Peyer's patch (tissue), 4 donors: ENCODE results near the gene HPX. TPM values are rescaled to one million over a fixed set of nuclear protein-coding genes. Genes with fewer than 3 reads are reported as not detected.
A peak's percentile ranks its signal among the peaks of the same experiment; 100 is the strongest.

ENCODE experiments used
- DNase-seq, 3 donors: peaks; one replicate each; pipeline ENCODE4 v3.0.0-alpha.2; 2017 to 2019
- H3K27ac ChIP-seq, 4 donors: fragments of 200-600 bp; sonication (generic); one replicate each; pipeline ENCODE4 v1.5.1; 2016 to 2019
- H3K27me3 ChIP-seq, 2 donors: fragments of 200-600 bp; sonication (generic); one replicate each; pipeline ENCODE4 v1.5.1; 2019
- H3K36me3 ChIP-seq, 3 donors: fragments of 200-600 bp; sonication (generic); one replicate each; pipeline ENCODE4 v1.5.1; 2016 to 2019
- H3K4me1 ChIP-seq, 4 donors: fragments of 200-600 bp; sonication (generic); one replicate each; pipeline ENCODE4 v1.5.1; 2016 to 2019
- H3K4me3 ChIP-seq, 4 donors: fragments of 200-600 bp; sonication (generic); 1 replicate in 3 of 4; 2 replicates in 1 of 4; pipeline ENCODE4 v1.5.1; 2016 to 2019; ENCODE audit warnings: mild to moderate bottlenecking in 1 of 4
- H3K9me3 ChIP-seq, 4 donors: fragments of 200-600 bp; sonication (generic); one replicate each; pipeline ENCODE4 v1.5.1; 2016 to 2019; ENCODE audit warnings: mild to moderate bottlenecking in 1 of 4
- POLR2A ChIP-seq, 2 donors: fragments of 450-650 bp; IDR thresholded peaks; one replicate each; pipeline ENCODE4 v1.5.1; 2017; ENCODE audit warnings: antibody characterized with exemption in 2 of 2, mild to moderate bottlenecking in 2 of 2, moderate library complexity in 2 of 2
- total RNA-seq, 4 donors: library from RNA; depleted of rRNA; stranded (reverse); fragments of >200 nt; gene quantifications; one replicate each; pipeline ENCODE4 v1.1.0, GENCODE V29; 2016
- TF ChIP-seq, protein P1 (sequence below), 6 experiments: fragments of 450-650 bp in 4 of 6; fragments of 200-600 bp in 2 of 6; sonication (generic) in 1 of 6; IDR thresholded peaks; one replicate each; pipeline ENCODE4 v1.5.1; 2017 to 2019; ENCODE audit warnings: antibody characterized with exemption in 6 of 6, mild to moderate bottlenecking in 3 of 6, moderate library complexity in 1 of 6

HPX gene
- total RNA-seq, 4 donors from 2014 or later: 2.2 to 10.1 (median 5.3) TPM; not detected in 1

GRCh38 chr11:6481012-6481923 lies 40.5 kb upstream of the HPX start, which contains the start of the genes ARFIP2 and TIMM10B:
TSS of gene ARFIP2 (minus strand) at chr11:6481331. CDS start at chr11:6480421, 910 bp downstream.
TSS of gene TIMM10B (plus strand) at chr11:6481501. CDS start at chr11:6481517, 16 bp downstream.
- TF ChIP-seq POLR2A (IDR thresholded peaks at IDR 0.05): peak; percentile 92 to 97
- TF ChIP-seq, protein P1, sequence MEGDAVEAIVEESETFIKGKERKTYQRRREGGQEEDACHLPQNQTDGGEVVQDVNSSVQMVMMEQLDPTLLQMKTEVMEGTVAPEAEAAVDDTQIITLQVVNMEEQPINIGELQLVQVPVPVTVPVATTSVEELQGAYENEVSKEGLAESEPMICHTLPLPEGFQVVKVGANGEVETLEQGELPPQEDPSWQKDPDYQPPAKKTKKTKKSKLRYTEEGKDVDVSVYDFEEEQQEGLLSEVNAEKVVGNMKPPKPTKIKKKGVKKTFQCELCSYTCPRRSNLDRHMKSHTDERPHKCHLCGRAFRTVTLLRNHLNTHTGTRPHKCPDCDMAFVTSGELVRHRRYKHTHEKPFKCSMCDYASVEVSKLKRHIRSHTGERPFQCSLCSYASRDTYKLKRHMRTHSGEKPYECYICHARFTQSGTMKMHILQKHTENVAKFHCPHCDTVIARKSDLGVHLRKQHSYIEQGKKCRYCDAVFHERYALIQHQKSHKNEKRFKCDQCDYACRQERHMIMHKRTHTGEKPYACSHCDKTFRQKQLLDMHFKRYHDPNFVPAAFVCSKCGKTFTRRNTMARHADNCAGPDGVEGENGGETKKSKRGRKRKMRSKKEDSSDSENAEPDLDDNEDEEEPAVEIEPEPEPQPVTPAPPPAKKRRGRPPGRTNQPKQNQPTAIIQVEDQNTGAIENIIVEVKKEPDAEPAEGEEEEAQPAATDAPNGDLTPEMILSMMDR (IDR thresholded peaks at IDR 0.05): no peak
- peaks cover 0 to 67% (median 0%) of the 10 kb centered on the region in 3 donors for H3K36me3 ChIP-seq
- H3K9me3 ChIP-seq: no peaks in the 10 kb centered on the region
- H3K4me1 ChIP-seq: peaks cover 10 to 50% (median 13%) of the 10 kb centered on the region in 4 donors
- H3K27me3 ChIP-seq: no peaks in the 10 kb centered on the region
- H3K4me3 ChIP-seq: peak within 1 kb of the TSS; percentile 48 to 97 (median 69)
- H3K27ac ChIP-seq: peak within 1 kb of the TSS; percentile 76 to 99 (median 90)
- DNase-seq: peak; percentile 98 to 100 (median 98)

GRCh38 chr11:6480299-6480914 lies 39.6 kb upstream of the HPX start:
- Histone ChIP-seq H3K36me3 (peaks cover 0 to 66% (median 0%) of the 10 kb centered on the region in 3 donors), H3K27ac (peak overlapping the region; percentile 76 to 99 (median 90)), H3K9me3 (no peaks in the 10 kb centered on the region), H3K4me3 (peak overlapping the region; percentile 48 to 97 (median 69)), H3K27me3 (no peaks in the 10 kb centered on the region), H3K4me1 (peaks cover 10 to 47% (median 13%) of the 10 kb centered on the region in 4 donors)
- TF ChIP-seq POLR2A (IDR thresholded peaks at IDR 0.05): no peak
- TF ChIP-seq, protein P1 (IDR thresholded peaks at IDR 0.05): no peak
- no peak for DNase-seq

- Histone ChIP-seq H3K27me3 (no peaks in the 10 kb centered on the region), H3K36me3 (peaks cover 0 to 33% (median 0%) of the 10 kb centered on the region in 3 donors), H3K9me3 (no peaks in the 10 kb centered on the region), H3K4me3 (no peak overlapping the region), H3K27ac (peak overlapping the region in 1 of 4 donors; percentile 69), H3K4me1 (peaks cover 0 to 44% (median 8%) of the 10 kb centered on the region in 4 donors)
- DNase-seq: no peak
- TF ChIP-seq, protein P1 (IDR thresholded peaks at IDR 0.05): no peak
- no peak for TF ChIP-seq POLR2A (IDR thresholded peaks at IDR 0.05)
Measured at GRCh38 chr11:6476571-6476970, 35.8 kb upstream of the HPX start.

DNA sequence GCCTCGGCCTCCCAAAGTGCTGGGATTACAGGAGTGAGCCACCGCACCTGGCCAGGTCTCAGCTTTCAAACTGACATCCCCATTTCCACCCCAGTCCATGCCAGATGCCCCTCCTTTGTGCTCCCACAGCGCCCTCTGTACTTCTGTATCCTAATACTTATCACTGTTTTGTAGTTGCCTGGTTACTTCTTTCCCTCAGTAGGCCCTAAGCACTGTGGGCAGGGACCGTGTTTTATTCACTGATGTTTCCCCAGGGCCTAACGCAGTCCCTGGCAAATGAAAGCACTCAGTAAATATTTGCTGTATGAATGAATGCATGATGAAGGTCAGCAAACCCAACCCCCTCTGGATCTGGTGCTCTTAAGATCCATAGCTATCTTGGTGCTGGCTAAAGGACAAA lies 35.1 kb upstream of the HPX start:
- TF ChIP-seq, protein P1 (IDR thresholded peaks at IDR 0.05): no peak
- no peak for TF ChIP-seq POLR2A (IDR thresholded peaks at IDR 0.05)
- Histone ChIP-seq H3K27me3 (no peaks in the 10 kb centered on the region), H3K36me3 (peaks cover 0 to 33% (median 0%) of the 10 kb centered on the region in 3 donors), H3K27ac (peak overlapping the region in 2 of 4 donors; percentile 69 to 98), H3K4me1 (peaks cover 0 to 44% (median 10%) of the 10 kb centered on the region in 4 donors), H3K9me3 (no peaks in the 10 kb centered on the region), H3K4me3 (no peak overlapping the region)
- DNase-seq: no peak

DNA sequence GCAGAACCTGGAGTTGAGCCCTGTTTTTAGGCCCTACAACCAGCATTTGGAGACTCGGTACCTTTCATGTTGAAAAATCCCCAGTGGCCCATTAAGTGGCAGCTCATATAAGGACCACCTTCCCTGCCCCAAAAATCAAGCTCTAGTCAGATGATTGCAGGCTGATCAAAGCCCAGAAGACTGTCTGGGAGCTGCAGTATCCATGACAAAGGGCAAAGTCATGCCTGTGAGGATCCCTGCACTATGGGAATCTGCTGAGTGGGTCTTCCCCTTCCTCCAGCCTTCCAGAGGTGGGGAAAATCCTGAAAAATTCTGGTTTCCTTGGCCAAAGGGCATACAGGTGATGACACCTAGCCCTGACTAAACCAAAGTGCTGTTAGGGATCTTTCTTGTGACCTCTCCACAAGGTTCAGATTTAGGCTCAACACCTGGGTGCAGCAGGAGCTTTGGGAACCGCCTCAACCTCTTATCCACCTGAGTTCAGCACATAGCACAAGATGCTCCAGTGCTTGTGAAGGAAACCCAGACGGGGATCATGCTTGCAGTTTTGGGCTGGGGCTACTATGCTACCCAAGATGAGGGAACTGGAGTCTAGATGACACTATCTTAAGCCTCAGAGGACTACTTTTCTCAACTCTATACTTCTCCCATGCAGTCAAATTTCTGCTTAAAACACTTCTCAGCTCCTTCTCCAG lies 34.2 kb upstream of the HPX start:
- Histone ChIP-seq H3K9me3 (no peaks in the 10 kb centered on the region), H3K27ac (peak overlapping the region; percentile 81 to 99 (median 94)), H3K4me1 (peaks cover 0 to 43% (median 8%) of the 10 kb centered on the region in 4 donors), H3K4me3 (peak overlapping the region in 1 of 4 donors; percentile 91), H3K36me3 (peaks cover 0 to 33% (median 0%) of the 10 kb centered on the region in 3 donors), H3K27me3 (no peaks in the 10 kb centered on the region)
- no peak for DNase-seq
- TF ChIP-seq POLR2A (IDR thresholded peaks at IDR 0.05): no peak
- TF ChIP-seq, protein P1 (IDR thresholded peaks at IDR 0.05): no peak
